DND-41 (cell line): ENCODE data around the gene RILPL1.

ENCODE experiments used
- CTCF ChIP-seq: IDR thresholded peaks from 2 replicates; pipeline ENCODE4 v1.5.1; 2012; ENCODE audit warnings: borderline replicate concordance, low read length, moderate library complexity, mild to moderate bottlenecking; ENCODE audit not compliant: poor library complexity, severe bottlenecking; ENCODE audit errors: extremely low read depth
- EZH2 ChIP-seq: IDR thresholded peaks from 3 replicates; pipeline ENCODE4 v1.6.1; 2012; ENCODE audit warnings: borderline replicate concordance, low read depth, mild to moderate bottlenecking, moderate library complexity, low read length, inconsistent platforms; ENCODE audit not compliant: severe bottlenecking

- TF ChIP-seq CTCF (no peak), EZH2 (no peak)
Measured at GRCh38 chr12:123485756-123486155, 47.8 kb downstream of the RILPL1 start.
